Measurements from ENCODE around the gene PIGL.

DNA sequence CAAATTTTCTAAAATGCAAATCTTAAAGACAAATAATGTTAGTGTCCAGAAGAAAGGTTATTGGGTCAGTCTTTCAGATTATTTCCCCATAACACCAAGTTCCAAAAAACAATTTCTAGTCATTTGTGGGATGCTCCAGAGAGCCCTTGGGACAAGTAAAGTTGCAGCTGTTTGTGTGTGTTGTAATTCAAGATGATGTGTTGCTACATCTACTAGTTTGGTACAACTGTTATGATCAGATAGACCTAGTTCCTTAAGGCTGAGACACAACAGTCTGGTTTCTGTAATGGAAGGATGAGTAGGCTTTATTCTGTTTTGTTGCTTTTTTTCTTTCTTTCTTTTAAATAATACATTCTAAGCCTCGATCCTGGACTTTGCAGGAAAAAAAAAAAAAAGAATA is 41.9 kb downstream of the PIGL start:
- no peak for TF ChIP-seq CTCF (IDR thresholded peaks at IDR 0.05)
- TF ChIP-seq EP300 (IDR thresholded peaks at IDR 0.05), result no peak
- no peak for TF ChIP-seq POLR2A (IDR thresholded peaks at IDR 0.05)

Measured in sigmoid colon (tissue), 4 donors.